ENCODE data around the gene KCNS3.

The KCNS3 gene

GRCh38 chr2:17879137-17879912 lies 858 bp downstream of the KCNS3 start:
- DNase-seq: no peak

DNA sequence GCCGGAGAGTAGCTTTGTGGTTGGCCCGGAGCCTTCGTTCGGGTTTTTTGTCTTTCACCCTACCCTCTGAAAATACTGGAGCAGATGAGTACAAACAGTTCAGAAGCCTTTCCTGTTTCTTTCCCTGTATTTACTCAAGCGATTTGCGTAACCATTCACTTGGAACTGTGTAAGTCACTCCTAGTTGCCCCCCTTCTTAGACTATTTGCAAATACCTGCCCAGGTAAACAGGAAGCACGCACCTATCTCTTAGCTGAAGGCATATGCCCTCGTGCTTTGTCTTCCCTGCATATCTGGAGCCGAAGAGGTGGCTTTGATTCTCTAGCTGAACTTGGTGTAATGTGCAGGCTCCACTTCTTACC lies 1.4 kb downstream of the KCNS3 start:
- no peak for DNase-seq

GRCh38 chr2:17892770-17893534 lies 14.5 kb downstream of the KCNS3 start:
- DNase-seq: no peak

GRCh38 chr2:17894005-17894404 lies 15.5 kb downstream of the KCNS3 start:
- DNase-seq: no peak

- no peak for DNase-seq
Measured at GRCh38 chr2:17894556-17894955, 16.1 kb downstream of the KCNS3 start.

DNA sequence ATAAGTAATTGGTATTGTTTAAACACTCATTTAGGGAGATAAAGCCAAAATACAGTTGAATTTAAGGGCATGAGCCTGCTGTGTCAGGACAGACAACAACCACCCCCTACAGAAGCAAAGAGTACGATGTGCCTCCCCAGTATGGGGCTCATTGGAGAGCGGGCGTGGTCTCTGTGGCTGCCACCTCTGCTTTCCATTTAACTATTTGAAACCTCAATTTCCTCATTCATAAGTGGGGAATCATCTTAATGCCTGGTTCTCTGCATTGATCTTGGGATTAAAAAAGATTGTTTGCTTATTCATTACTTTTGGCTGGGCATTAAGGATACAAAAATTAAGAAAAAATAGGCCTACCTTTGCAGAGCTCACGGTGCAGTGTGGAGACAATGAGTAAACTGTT lies 21.4 kb downstream of the KCNS3 start:
- DNase-seq: no peak

- DNase-seq: no peak
Measured at GRCh38 chr2:17901246-17901645, 22.8 kb downstream of the KCNS3 start.

GRCh38 chr2:17910980-17911379 lies 32.5 kb downstream of the KCNS3 start:
- DNase-seq: no peak

- DNase-seq: no peak
Measured at GRCh38 chr2:17911491-17912260, 33.2 kb downstream of the KCNS3 start.

- DNase-seq: peak; percentile 0
Measured at GRCh38 chr2:17912266-17912691, 33.8 kb downstream of the KCNS3 start.

- DNase-seq: no peak
Measured at GRCh38 chr2:17915099-17915498, 36.6 kb downstream of the KCNS3 start.

- DNase-seq: no peak
Measured at GRCh38 chr2:17915811-17916518, 37.5 kb downstream of the KCNS3 start.

DNA sequence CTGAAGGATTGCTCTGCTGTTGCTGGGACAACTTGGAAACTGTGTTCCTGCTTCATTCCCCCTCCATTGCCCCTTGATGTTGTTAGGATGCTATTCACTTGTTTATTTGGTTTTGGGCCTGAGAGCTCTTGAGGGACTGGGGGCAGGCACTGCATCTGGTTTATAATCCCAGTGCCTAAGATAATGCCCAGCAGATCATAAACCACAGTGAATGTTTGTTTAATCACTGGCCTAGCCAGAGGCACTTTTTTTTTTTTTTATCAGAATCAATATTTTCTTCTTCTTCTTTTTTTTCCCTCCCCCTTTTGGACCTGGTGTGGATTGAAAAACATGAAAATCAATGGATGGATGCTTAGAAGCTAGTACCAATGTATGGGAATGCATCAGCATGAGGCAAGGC lies 38.1 kb downstream of the KCNS3 start:
- no peak for DNase-seq

DNA sequence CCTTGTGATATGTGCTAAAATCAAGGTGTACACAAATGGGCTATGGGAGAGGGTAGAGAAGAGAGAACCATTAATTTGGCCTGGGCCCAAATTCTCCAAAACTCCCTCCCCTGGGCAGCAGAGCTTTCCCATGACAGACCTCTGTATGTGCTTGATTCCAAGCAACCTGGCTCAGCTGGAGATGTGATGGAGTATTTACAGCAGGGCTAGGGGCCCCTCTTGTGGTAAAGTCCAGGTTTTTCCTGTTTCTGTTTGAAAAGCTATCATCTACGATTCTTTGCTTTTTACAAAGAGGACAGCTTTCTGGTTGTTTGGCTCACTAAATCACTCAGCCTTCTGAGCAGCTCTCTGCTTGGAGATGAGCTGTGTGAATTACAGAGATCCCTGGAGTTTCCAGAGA lies 40.3 kb downstream of the KCNS3 start:
- DNase-seq: no peak

DNA sequence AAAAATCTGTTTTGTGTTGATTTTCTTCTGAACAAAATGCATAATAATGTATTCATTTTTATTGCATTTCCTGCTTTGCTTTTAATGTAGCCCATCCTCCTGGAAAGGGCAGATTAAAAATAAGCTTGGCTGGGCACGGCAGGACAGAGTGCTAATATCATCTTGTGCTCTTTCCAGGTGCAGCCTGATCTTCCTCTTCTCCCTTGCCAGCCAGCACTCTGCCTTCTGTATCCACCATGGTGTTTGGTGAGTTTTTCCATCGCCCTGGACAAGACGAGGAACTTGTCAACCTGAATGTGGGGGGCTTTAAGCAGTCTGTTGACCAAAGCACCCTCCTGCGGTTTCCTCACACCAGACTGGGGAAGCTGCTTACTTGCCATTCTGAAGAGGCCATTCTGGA lies 52.3 kb downstream of the KCNS3 start:
- DNase-seq: no peak

GRCh38 chr2:17933256-17933655 lies 54.8 kb downstream of the KCNS3 start:
- no peak for DNase-seq

DNA sequence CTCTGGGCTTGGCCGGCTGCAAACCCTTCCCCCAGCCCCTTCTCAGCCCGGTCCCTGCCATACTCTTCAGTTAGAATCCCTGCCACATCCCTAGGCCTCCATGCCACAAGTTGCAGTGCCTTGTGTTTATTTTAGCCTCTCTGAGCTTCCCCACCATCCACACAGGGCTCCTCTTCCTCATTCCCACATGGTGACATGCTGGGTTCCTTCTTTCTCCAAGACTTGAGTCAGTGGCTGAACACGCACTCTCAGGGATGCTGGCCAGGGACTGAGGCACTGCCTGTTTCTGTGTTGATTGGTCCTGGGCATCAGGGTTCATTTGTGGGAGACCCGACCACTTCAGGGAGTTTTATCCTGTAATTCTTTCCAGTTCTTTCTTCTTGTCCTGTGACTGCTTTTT lies 56.3 kb downstream of the KCNS3 start:
- DNase-seq: no peak

- DNase-seq: no peak
Measured at GRCh38 chr2:17935242-17935885, 56.9 kb downstream of the KCNS3 start.

DNA sequence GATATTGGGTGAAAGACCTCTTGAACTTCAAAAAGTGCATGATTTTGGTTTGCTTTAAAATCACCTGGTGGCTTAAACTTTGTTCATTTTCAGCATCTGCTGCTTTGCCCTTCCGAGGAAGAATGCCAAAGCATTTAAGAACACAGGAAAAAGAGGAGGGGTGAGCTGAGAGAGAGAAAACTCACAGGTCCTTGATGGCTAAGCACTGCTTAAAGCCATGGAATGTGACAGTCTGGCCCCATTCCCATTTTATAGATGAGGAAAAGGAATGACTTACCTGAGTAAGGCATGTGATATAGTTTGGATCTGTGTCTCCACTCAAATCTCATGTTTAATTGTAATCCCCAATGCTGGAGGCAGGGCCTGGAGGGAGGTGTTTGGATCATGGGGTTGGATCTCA lies 58.1 kb downstream of the KCNS3 start:
- no peak for DNase-seq

DNA sequence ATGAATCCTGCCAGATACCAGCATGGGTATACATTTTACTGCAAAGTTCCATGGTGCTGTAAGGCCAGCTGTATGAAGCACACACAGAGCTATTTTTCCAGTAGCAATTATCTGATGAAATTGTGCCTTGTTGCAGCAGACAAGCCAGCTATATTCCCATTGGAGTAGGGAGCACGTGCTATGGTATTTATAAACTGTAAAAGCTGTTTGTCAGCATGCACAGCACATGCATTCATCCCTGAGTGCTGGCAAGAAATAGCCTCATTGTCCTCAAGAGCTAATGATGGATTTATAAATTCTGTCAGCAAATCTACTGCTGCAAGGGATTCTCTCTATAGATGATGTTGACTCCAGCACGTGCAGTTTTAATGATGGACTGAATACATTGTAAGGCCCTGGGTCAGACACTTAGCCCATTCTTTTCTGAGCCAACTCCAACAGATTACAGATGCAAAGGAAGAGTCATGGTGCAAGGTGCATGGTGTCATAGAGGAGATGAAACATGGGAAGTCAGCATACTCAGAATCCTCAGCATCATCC lies 61.7 kb downstream of the KCNS3 start:
- DNase-seq: no peak

DNA sequence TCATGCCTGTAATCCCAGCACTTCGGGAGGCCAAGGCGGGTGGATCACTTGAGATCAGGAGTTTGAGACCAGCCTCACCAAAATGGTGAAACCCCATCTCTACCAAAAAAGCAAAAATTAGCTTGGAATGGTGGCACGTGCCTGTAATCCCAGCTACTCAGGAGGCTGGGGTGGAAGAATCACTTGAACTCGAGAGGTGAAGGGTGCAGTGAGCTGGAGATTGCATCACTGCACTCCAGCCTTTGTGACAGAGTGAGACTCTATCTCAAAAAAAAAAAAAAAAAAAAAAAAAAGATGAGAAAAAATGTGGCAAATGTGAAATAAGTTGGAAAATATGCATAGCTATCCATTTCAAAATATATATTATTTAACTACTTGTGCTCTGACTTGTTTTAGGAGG lies 65.0 kb downstream of the KCNS3 start:
- no peak for DNase-seq

DNA sequence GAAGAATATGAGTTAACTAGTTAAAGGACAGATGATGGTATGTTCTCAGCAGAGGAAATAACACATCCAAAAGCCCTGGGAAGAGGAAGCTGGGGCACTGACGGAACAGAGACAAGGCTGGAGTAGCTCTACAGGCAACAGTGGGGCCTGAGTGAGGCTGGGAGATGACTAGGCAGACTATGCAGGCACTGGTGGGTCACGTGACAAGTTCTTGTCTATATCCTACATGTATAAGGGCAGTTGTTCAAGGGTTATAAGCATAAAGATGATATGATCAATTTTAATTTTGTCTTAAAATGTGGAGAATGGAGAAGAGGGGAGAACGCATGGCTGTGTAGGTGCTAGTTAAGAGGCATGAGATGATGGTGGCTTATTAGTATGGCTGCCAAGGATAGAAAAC lies 68.6 kb downstream of the KCNS3 start:
- DNase-seq: no peak

Data from SIG-M5 (cell line).